HG03064 (cell line): ENCODE data around the gene INTS15.
"Not testable (repeated sequence)": the region's sequence is repeated elsewhere in the genome, so short reads cannot be mapped to it uniquely, and the experiment has no call there.

Experiments
- ATAC-seq: cut with Tn5 transposase; IDR thresholded peaks from one replicate; pipeline ENCODE4 v1.9.1; 2021; ENCODE audit warnings: low read depth; ENCODE audit not compliant: unreplicated experiment

Gene INTS15

GRCh38 chr7:6576867-6577368 is 12.9 kb upstream of the INTS15 start:
- ATAC-seq: not testable (repeated sequence)

GRCh38 chr7:6577369-6578113 is 12.3 kb upstream of the INTS15 start, which contains the start of gene ZDHHC4:
Gene ZDHHC4, plus strand, starts transcription at chr7:6577454. Its CDS starts 3,108 bp downstream, at chr7:6580562.
- ATAC-seq: peak; percentile 99

- ATAC-seq: no peak
Observed at GRCh38 chr7:6578114-6579084, 11.4 kb upstream of the INTS15 start.

- no peak for ATAC-seq
Observed at GRCh38 chr7:6579446-6579845, 10.4 kb upstream of the INTS15 start.

GRCh38 chr7:6585746-6586432 is 3.9 kb upstream of the INTS15 start:
- not testable (repeated sequence) for ATAC-seq

- no peak for ATAC-seq
Observed at GRCh38 chr7:6588566-6588965, 1.3 kb upstream of the INTS15 start.

GRCh38 chr7:6589151-6589828 is 531 bp upstream of the INTS15 start:
- ATAC-seq: no peak

GRCh38 chr7:6590645-6591110 is 857 bp downstream of the INTS15 start:
- peak; percentile 15 for ATAC-seq

- no peak for ATAC-seq
Observed at GRCh38 chr7:6600093-6600492, 10.3 kb downstream of the INTS15 start.

GRCh38 chr7:6604458-6604857 is 14.6 kb downstream of the INTS15 start:
- no peak for ATAC-seq

- ATAC-seq: no peak
Observed at GRCh38 chr7:6606866-6607583, 17.2 kb downstream of the INTS15 start.

- no peak for ATAC-seq
Observed at GRCh38 chr7:6607651-6608051, 17.8 kb downstream of the INTS15 start.

- ATAC-seq: no peak
Observed at GRCh38 chr7:6608081-6608480, 18.3 kb downstream of the INTS15 start.

- no peak for ATAC-seq
Observed at GRCh38 chr7:6608794-6609193, 19.0 kb downstream of the INTS15 start.

GRCh38 chr7:6612819-6613218 is 23.0 kb downstream of the INTS15 start:
- no peak for ATAC-seq

- no peak for ATAC-seq
Observed at GRCh38 chr7:6613706-6614105, 23.9 kb downstream of the INTS15 start.

GRCh38 chr7:6614953-6615722 is 25.3 kb downstream of the INTS15 start, which contains the start of gene ZNF853:
Gene ZNF853, plus strand, starts transcription at chr7:6615610. Its CDS starts 565 bp downstream, at chr7:6616175.
- ATAC-seq: no peak

GRCh38 chr7:6615723-6616555 is 26.1 kb downstream of the INTS15 start:
- no peak for ATAC-seq
